Measurements from ENCODE around the gene CPTP.

The CPTP gene

DNA sequence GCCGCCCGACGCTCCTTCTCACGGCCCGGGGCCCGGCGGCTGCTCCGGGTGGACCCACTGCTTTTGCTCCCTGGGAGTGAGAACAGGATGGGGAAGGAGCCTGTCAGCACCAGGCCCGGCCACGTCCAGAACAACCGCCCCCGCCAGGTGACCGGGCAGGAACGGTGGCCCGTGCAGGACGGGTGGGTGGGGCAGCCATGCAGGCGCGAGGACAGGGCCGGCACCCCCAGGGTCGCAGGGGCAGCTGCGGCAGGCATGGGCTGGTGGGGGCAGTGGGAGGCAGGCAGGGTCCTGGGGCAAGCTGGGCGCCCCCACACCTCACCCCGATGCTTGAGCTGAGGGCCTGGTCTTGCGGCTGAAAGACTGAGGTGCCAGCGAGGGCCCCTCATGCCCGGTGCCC is 11.8 kb downstream of the CPTP start:
- Histone ChIP-seq H3K4me3 (IDR thresholded peaks at IDR 0.05; ENCODE audit: insufficient read depth, low read depth, low read length) (no peak overlapping the region), H3K27me3 (ENCODE audit: insufficient read depth, low read depth) (no peaks in the 10 kb centered on the region), H3K27ac (no peak overlapping the region), H3K79me2 (ENCODE audit: insufficient read depth, low read depth) (no peaks in the 10 kb centered on the region), H3K4me1 (ENCODE audit: low read depth, poor library complexity, severe bottlenecking) (no peaks in the 10 kb centered on the region), H3K4me2 (no peak overlapping the region), H3K36me3 (ENCODE audit: insufficient read depth) (no peaks in the 10 kb centered on the region), H4K20me1 (ENCODE audit: insufficient read depth) (no peaks in the 10 kb centered on the region), H2AFZ (ENCODE audit: low read depth) (no peak overlapping the region), H3K9ac (no peak overlapping the region)
- TF ChIP-seq, protein P1, sequence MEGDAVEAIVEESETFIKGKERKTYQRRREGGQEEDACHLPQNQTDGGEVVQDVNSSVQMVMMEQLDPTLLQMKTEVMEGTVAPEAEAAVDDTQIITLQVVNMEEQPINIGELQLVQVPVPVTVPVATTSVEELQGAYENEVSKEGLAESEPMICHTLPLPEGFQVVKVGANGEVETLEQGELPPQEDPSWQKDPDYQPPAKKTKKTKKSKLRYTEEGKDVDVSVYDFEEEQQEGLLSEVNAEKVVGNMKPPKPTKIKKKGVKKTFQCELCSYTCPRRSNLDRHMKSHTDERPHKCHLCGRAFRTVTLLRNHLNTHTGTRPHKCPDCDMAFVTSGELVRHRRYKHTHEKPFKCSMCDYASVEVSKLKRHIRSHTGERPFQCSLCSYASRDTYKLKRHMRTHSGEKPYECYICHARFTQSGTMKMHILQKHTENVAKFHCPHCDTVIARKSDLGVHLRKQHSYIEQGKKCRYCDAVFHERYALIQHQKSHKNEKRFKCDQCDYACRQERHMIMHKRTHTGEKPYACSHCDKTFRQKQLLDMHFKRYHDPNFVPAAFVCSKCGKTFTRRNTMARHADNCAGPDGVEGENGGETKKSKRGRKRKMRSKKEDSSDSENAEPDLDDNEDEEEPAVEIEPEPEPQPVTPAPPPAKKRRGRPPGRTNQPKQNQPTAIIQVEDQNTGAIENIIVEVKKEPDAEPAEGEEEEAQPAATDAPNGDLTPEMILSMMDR (conservative IDR thresholded peaks at IDR 0.05; ENCODE audit: low read depth, low read length) = no peak

DNA sequence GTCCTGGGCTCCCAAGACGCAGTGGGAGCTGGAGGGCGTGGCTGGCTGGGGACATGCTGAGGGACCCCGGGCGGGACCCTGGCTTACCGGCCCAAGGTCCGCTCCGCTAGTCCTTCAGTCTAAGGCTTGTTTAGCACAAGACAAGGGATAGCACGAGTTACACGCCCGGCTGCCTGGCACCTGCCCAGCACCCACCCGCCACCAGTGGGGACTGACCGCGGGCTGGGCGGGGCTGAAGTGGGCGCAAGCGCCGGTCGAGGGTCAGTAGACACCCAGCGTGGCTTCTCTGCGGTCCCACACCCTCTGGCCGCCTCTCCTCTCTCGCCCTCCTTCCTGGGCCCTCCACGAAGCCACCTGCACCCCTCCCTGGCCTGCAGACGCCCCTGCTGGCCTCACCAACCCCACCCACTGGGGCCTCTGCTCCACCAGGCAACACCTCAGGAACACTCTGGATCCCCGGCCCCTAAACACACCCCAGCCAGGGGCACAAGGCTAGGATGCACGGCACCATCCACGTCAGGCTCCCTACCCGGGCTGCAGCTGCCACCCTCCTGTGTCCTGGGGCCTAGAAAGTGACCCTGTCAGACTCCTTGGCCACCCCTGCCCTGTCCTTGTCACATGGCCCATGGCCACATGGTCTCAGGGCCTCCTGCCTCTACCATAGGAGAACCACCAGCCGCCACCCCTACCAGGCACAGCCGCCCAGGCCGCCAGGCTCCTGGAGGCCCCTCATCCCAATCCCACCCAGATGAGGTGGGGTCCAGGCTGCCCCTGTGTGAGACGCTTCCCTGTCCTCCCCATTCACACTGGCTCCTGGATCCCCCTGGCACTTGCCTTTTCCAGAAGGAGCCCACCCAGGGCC is 12.6 kb downstream of the CPTP start:
- H3K4me2 ChIP-seq = no peak overlapping the region
- no peaks in the 10 kb centered on the region for H4K20me1 ChIP-seq (ENCODE audit: insufficient read depth)
- no peak overlapping the region for H3K27ac ChIP-seq
- H3K27me3 ChIP-seq (ENCODE audit: insufficient read depth, low read depth) = no peaks in the 10 kb centered on the region
- H3K4me1 ChIP-seq (ENCODE audit: low read depth, poor library complexity, severe bottlenecking) = no peaks in the 10 kb centered on the region
- no peaks in the 10 kb centered on the region for H3K79me2 ChIP-seq (ENCODE audit: insufficient read depth, low read depth)
- TF ChIP-seq, protein P1 (conservative IDR thresholded peaks at IDR 0.05; ENCODE audit: low read depth, low read length) = no peak
- no peaks in the 10 kb centered on the region for H3K36me3 ChIP-seq (ENCODE audit: insufficient read depth)
- H3K4me3 ChIP-seq (IDR thresholded peaks at IDR 0.05; ENCODE audit: insufficient read depth, low read depth, low read length) = no peak overlapping the region
- no peak overlapping the region for H3K9ac ChIP-seq
- H2AFZ ChIP-seq (ENCODE audit: low read depth) = no peak overlapping the region

DNA sequence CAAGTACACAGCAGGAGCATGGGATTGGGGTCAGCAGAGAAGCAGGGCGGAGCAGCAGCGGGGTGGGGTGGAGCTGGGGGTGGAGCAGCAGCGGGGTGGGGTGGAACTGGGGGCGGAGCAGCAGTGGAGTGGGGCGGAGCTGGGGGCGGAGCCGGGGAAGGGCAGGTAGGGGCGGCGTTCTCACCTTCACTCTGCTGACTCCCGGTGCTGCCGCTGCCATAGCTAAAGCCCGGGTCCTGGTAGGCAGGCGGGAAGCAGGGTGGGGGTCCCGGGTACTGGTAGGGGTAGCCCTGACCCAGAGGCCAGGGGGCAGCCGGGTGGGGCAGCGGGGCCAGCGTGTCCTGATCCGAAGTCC is 13.2 kb downstream of the CPTP start:
- Histone ChIP-seq H2AFZ (ENCODE audit: low read depth) (no peak overlapping the region), H3K9ac (no peak overlapping the region), H3K4me1 (ENCODE audit: low read depth, poor library complexity, severe bottlenecking) (no peaks in the 10 kb centered on the region), H3K79me2 (ENCODE audit: insufficient read depth, low read depth) (no peaks in the 10 kb centered on the region), H3K4me2 (no peak overlapping the region), H3K27ac (no peak overlapping the region), H3K36me3 (ENCODE audit: insufficient read depth) (no peaks in the 10 kb centered on the region), H3K27me3 (ENCODE audit: insufficient read depth, low read depth) (no peaks in the 10 kb centered on the region), H3K4me3 (IDR thresholded peaks at IDR 0.05; ENCODE audit: insufficient read depth, low read depth, low read length) (no peak overlapping the region), H4K20me1 (ENCODE audit: insufficient read depth) (no peaks in the 10 kb centered on the region)
- TF ChIP-seq, protein P1 (conservative IDR thresholded peaks at IDR 0.05; ENCODE audit: low read depth, low read length) = no peak

DNA sequence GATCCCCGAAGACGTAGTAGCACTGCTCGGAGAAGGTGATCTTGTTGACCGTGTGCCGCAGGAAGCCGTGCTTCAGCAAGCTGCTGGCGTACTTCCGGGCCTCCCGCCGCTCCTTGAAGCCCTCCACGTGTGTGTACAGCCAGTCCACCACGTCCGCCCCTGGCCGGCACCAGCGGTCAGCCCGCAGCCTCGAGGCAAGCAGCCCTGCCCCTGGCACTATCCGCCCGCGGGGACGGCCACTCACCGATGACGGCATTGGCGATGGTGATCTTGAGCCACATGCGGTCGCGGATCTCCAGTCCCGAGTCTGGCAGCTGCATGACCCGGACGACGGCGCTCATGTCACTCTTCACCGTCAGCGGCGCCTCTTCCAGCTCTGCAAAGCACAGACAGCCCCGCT is 13.7 kb downstream of the CPTP start:
- Histone ChIP-seq H3K4me1 (ENCODE audit: low read depth, poor library complexity, severe bottlenecking) (no peaks in the 10 kb centered on the region), H3K9ac (no peak overlapping the region), H3K27ac (no peak overlapping the region), H3K4me2 (no peak overlapping the region), H3K4me3 (IDR thresholded peaks at IDR 0.05; ENCODE audit: insufficient read depth, low read depth, low read length) (no peak overlapping the region), H3K36me3 (ENCODE audit: insufficient read depth) (no peaks in the 10 kb centered on the region), H3K27me3 (ENCODE audit: insufficient read depth, low read depth) (no peaks in the 10 kb centered on the region), H4K20me1 (ENCODE audit: insufficient read depth) (no peaks in the 10 kb centered on the region), H3K79me2 (ENCODE audit: insufficient read depth, low read depth) (no peaks in the 10 kb centered on the region), H2AFZ (ENCODE audit: low read depth) (no peak overlapping the region)
- TF ChIP-seq, protein P1 (conservative IDR thresholded peaks at IDR 0.05; ENCODE audit: low read depth, low read length) = no peak

Data from KMS-11 (cell line).